Skeletal muscle satellite cell (primary cell): ENCODE results near the gene C14orf180.

Source experiments
- H3K27me3 ChIP-seq: 2 replicates; pipeline ENCODE4 v1.7.0; 2013; ENCODE audit warnings: low read length; ENCODE audit not compliant: control insufficient read depth, insufficient read depth
- H3K36me3 ChIP-seq: 2 replicates; pipeline ENCODE4 v1.7.0; 2013; ENCODE audit warnings: mild to moderate bottlenecking, control low read depth, low read length; ENCODE audit not compliant: insufficient read depth
- H3K4me1 ChIP-seq: 2 replicates; pipeline ENCODE4 v1.7.0; 2013; ENCODE audit warnings: low read length; ENCODE audit not compliant: control insufficient read depth, insufficient read depth
- H3K4me2 ChIP-seq: 2 replicates; pipeline ENCODE4 v1.7.0; 2013; ENCODE audit warnings: mild to moderate bottlenecking, low read length
- H3K4me3 ChIP-seq: 2 replicates; pipeline ENCODE4 v1.7.0; 2013; ENCODE audit warnings: low read length
- H3K9ac ChIP-seq: 2 replicates; pipeline ENCODE4 v1.7.0; 2013; ENCODE audit warnings: mild to moderate bottlenecking, low read depth, low read length, moderate library complexity
- H3K9me3 ChIP-seq: replicated peaks from 2 replicates; pipeline ENCODE4 v1.7.0; 2013; ENCODE audit warnings: mild to moderate bottlenecking, control low read depth, low read length

C14orf180 gene

GRCh38 chr14:104564744-104565679 is 14.6 kb upstream of the C14orf180 start:
- Histone ChIP-seq H3K4me1 (no peaks in the 10 kb centered on the region), H3K27me3 (peaks cover 50% of the 10 kb centered on the region), H3K9ac (no peak overlapping the region)

GRCh38 chr14:104567141-104567956 is 12.2 kb upstream of the C14orf180 start:
- Histone ChIP-seq H3K9me3 (no peaks in the 10 kb centered on the region), H3K4me2 (no peak overlapping the region), H3K9ac (no peak overlapping the region), H3K27me3 (peaks cover 39% of the 10 kb centered on the region), H3K4me1 (no peaks in the 10 kb centered on the region), H3K4me3 (no peak overlapping the region), H3K36me3 (no peaks in the 10 kb centered on the region)

More at GRCh38 chr14:104564744-104565679, 14.6 kb upstream of the C14orf180 start:
- Histone ChIP-seq H3K4me2 (no peak overlapping the region), H3K36me3 (no peaks in the 10 kb centered on the region), H3K9me3 (no peaks in the 10 kb centered on the region), H3K4me3 (no peak overlapping the region)

GRCh38 chr14:104567957-104568225 is 11.7 kb upstream of the C14orf180 start:
- Histone ChIP-seq H3K36me3 (no peaks in the 10 kb centered on the region), H3K9me3 (no peaks in the 10 kb centered on the region), H3K9ac (no peak overlapping the region), H3K4me2 (no peak overlapping the region), H3K27me3 (peaks cover 39% of the 10 kb centered on the region), H3K4me3 (no peak overlapping the region), H3K4me1 (no peaks in the 10 kb centered on the region)

- Histone ChIP-seq H3K4me3 (no peak overlapping the region), H3K4me2 (no peak overlapping the region), H3K9me3 (no peaks in the 10 kb centered on the region), H3K36me3 (no peaks in the 10 kb centered on the region), H3K27me3 (peaks cover 39% of the 10 kb centered on the region), H3K9ac (no peak overlapping the region), H3K4me1 (no peaks in the 10 kb centered on the region)
These were observed 10.9 kb upstream of the C14orf180 start for GRCh38 chr14:104568620-104569019.

- H3K9me3 ChIP-seq = no peaks in the 10 kb centered on the region
- no peak overlapping the region for H3K4me2 ChIP-seq
- H3K4me1 ChIP-seq = no peaks in the 10 kb centered on the region
- no peak overlapping the region for H3K9ac ChIP-seq
- peaks cover 38% of the 10 kb centered on the region for H3K27me3 ChIP-seq
- no peak overlapping the region for H3K4me3 ChIP-seq
- H3K36me3 ChIP-seq = no peaks in the 10 kb centered on the region
These were observed 10.1 kb upstream of the C14orf180 start for GRCh38 chr14:104569435-104569834.

GRCh38 chr14:104571246-104571645 is 8.3 kb upstream of the C14orf180 start:
- Histone ChIP-seq H3K4me1 (no peaks in the 10 kb centered on the region), H3K4me3 (no peak overlapping the region), H3K4me2 (no peak overlapping the region), H3K36me3 (no peaks in the 10 kb centered on the region), H3K27me3 (peaks cover 22% of the 10 kb centered on the region), H3K9me3 (no peaks in the 10 kb centered on the region), H3K9ac (no peak overlapping the region)

GRCh38 chr14:104572024-104572626 is 7.4 kb upstream of the C14orf180 start:
- H3K9me3 ChIP-seq = no peaks in the 10 kb centered on the region
- H3K27me3 ChIP-seq = peaks cover 21% of the 10 kb centered on the region
- no peaks in the 10 kb centered on the region for H3K36me3 ChIP-seq
- no peak overlapping the region for H3K4me3 ChIP-seq
- no peaks in the 10 kb centered on the region for H3K4me1 ChIP-seq
- H3K9ac ChIP-seq = no peak overlapping the region
- no peak overlapping the region for H3K4me2 ChIP-seq

- no peak overlapping the region for H3K4me2 ChIP-seq
- H3K4me3 ChIP-seq = no peak overlapping the region
- peaks cover 22% of the 10 kb centered on the region for H3K27me3 ChIP-seq
- H3K9me3 ChIP-seq = no peaks in the 10 kb centered on the region
- no peaks in the 10 kb centered on the region for H3K36me3 ChIP-seq
- no peak overlapping the region for H3K9ac ChIP-seq
- H3K4me1 ChIP-seq = no peaks in the 10 kb centered on the region
These were observed 6.9 kb upstream of the C14orf180 start for GRCh38 chr14:104572668-104573067.

- Histone ChIP-seq H3K4me2 (no peak overlapping the region), H3K36me3 (no peaks in the 10 kb centered on the region), H3K27me3 (peaks cover 34% of the 10 kb centered on the region), H3K9me3 (no peaks in the 10 kb centered on the region), H3K4me3 (no peak overlapping the region), H3K9ac (no peak overlapping the region), H3K4me1 (no peaks in the 10 kb centered on the region)
These were observed 5.6 kb upstream of the C14orf180 start for GRCh38 chr14:104573930-104574329.

- no peak overlapping the region for H3K4me2 ChIP-seq
- no peak overlapping the region for H3K4me3 ChIP-seq
- H3K9me3 ChIP-seq = no peaks in the 10 kb centered on the region
- no peaks in the 10 kb centered on the region for H3K36me3 ChIP-seq
- H3K4me1 ChIP-seq = no peaks in the 10 kb centered on the region
- H3K9ac ChIP-seq = no peak overlapping the region
- peaks cover 36% of the 10 kb centered on the region for H3K27me3 ChIP-seq
These were observed 5.0 kb upstream of the C14orf180 start for GRCh38 chr14:104574536-104574935.

- Histone ChIP-seq H3K4me1 (no peaks in the 10 kb centered on the region), H3K27me3 (peaks cover 38% of the 10 kb centered on the region)
These were observed 4.5 kb upstream of the C14orf180 start for GRCh38 chr14:104574978-104575583.

More at GRCh38 chr14:104574978-104575583, 4.5 kb upstream of the C14orf180 start:
- Histone ChIP-seq H3K36me3 (no peaks in the 10 kb centered on the region), H3K9ac (no peak overlapping the region), H3K4me2 (no peak overlapping the region), H3K9me3 (no peaks in the 10 kb centered on the region), H3K4me3 (no peak overlapping the region)
